ENCODE data around the gene PALD1.
"Not testable (repeated sequence)": the region's sequence is repeated elsewhere in the genome, so short reads cannot be mapped to it uniquely, and the experiment has no call there.

Gene PALD1

GRCh38 chr10:70482982-70483760, 4.6 kb downstream of the PALD1 start:
- no peak for DNase-seq

GRCh38 chr10:70483872-70484271, 5.3 kb downstream of the PALD1 start:
- DNase-seq = not testable (repeated sequence)

GRCh38 chr10:70487824-70488223, 9.3 kb downstream of the PALD1 start:
- no peak for DNase-seq

GRCh38 chr10:70490142-70490541, 11.6 kb downstream of the PALD1 start:
- DNase-seq = no peak

- no peak for DNase-seq
Observed at GRCh38 chr10:70491614-70492013, 13.0 kb downstream of the PALD1 start.

- no peak for DNase-seq
Observed at GRCh38 chr10:70492786-70493659, 14.5 kb downstream of the PALD1 start.

- no peak for DNase-seq
Observed at GRCh38 chr10:70493660-70494234, 15.2 kb downstream of the PALD1 start.

GRCh38 chr10:70494536-70494935, 16.0 kb downstream of the PALD1 start:
- DNase-seq = no peak

GRCh38 chr10:70494966-70495365, 16.4 kb downstream of the PALD1 start:
- DNase-seq = no peak

GRCh38 chr10:70495691-70496261, 17.2 kb downstream of the PALD1 start:
- no peak for DNase-seq

- no peak for DNase-seq
Observed at GRCh38 chr10:70496341-70497119, 18.0 kb downstream of the PALD1 start.

- no peak for DNase-seq
Observed at GRCh38 chr10:70497120-70497545, 18.6 kb downstream of the PALD1 start.

GRCh38 chr10:70498970-70499835, 20.6 kb downstream of the PALD1 start:
- DNase-seq = no peak

- no peak for DNase-seq
Observed at GRCh38 chr10:70499836-70500167, 21.2 kb downstream of the PALD1 start.

- DNase-seq = no peak
Observed at GRCh38 chr10:70500368-70500767, 21.8 kb downstream of the PALD1 start.

GRCh38 chr10:70500812-70501301, 22.3 kb downstream of the PALD1 start:
- DNase-seq = no peak

- no peak for DNase-seq
Observed at GRCh38 chr10:70502406-70502805, 23.8 kb downstream of the PALD1 start.

- no peak for DNase-seq
Observed at GRCh38 chr10:70503776-70504175, 25.2 kb downstream of the PALD1 start.

- DNase-seq = no peak
Observed at GRCh38 chr10:70504521-70505358, 26.2 kb downstream of the PALD1 start.

GRCh38 chr10:70505908-70506307, 27.3 kb downstream of the PALD1 start:
- DNase-seq = no peak

All from COR-L47 (cell line).